Measurements from ENCODE around the gene ZNF695.

The ZNF695 gene

GRCh38 chr1:246954126-246954525 lies 53.7 kb downstream of the ZNF695 start:
- no peak for DNase-seq

- DNase-seq, result no peak
Measured at GRCh38 chr1:246951413-246951812, 56.4 kb downstream of the ZNF695 start.

- no peak for DNase-seq
Measured at GRCh38 chr1:246949956-246950355, 57.9 kb downstream of the ZNF695 start.

GRCh38 chr1:246947255-246947654 lies 60.6 kb downstream of the ZNF695 start:
- no peak for DNase-seq

- DNase-seq, result no peak
Measured at GRCh38 chr1:246946366-246946765, 61.5 kb downstream of the ZNF695 start.
